Mesothelial cell of epicardium (in vitro differentiated cells): Measurements from ENCODE around the gene RAPGEF3. TPM values are rescaled to one million over a fixed set of nuclear protein-coding genes. Genes with fewer than 3 reads are reported as not detected.

Source experiments
- DNase-seq, 2 experiments: peaks; one replicate each; pipeline ENCODE4 v3.0.0; 2021; ENCODE audit warnings: low spot score in 2 of 2; ENCODE audit not compliant: unreplicated experiment in 2 of 2
- H3K27ac Mint-ChIP-seq: 2 replicates; pipeline ENCODE4 v1.8.0; 2021; ENCODE audit warnings: mixed read lengths
- H3K27me3 Mint-ChIP-seq: 2 replicates; pipeline ENCODE4 v1.8.0; 2021; ENCODE audit warnings: low read depth, mixed read lengths
- H3K36me3 Mint-ChIP-seq: 2 replicates; pipeline ENCODE4 v1.8.0; 2021; ENCODE audit warnings: mixed read lengths
- H3K4me1 Mint-ChIP-seq: 2 replicates; pipeline ENCODE4 v1.8.0; 2021; ENCODE audit warnings: mixed read lengths
- H3K4me3 Mint-ChIP-seq: 2 replicates; pipeline ENCODE4 v1.8.0; 2021; ENCODE audit warnings: mild to moderate bottlenecking, moderate library complexity, mixed read lengths
- H3K9me3 Mint-ChIP-seq: 2 replicates; pipeline ENCODE4 v1.8.0; 2021; ENCODE audit warnings: mixed read lengths
- CTCF ChIP-seq: fragments of 200-600 bp; sonication (generic); IDR thresholded peaks from one replicate; pipeline ENCODE4 v1.5.0; 2021; ENCODE audit warnings: antibody characterized with exemption; ENCODE audit not compliant: unreplicated experiment
- total RNA-seq: library from RNA; stranded (reverse); gene quantifications from 3 replicates; pipeline ENCODE4 v1.2.1, GENCODE V29; 2021

The RAPGEF3 gene
- total RNA-seq, 1 donor from 2014 or later: 19.4 TPM

- peaks cover 4% of the 10 kb centered on the region for H3K36me3 Mint-ChIP-seq
- H3K9me3 Mint-ChIP-seq: no peaks in the 10 kb centered on the region
- H3K4me1 Mint-ChIP-seq: peaks cover 16% of the 10 kb centered on the region
- no peak for TF ChIP-seq CTCF
- H3K27me3 Mint-ChIP-seq: no peaks in the 10 kb centered on the region
- H3K27ac Mint-ChIP-seq: no peak overlapping the region
- no peak overlapping the region for H3K4me3 Mint-ChIP-seq
- DNase-seq: no peak
Observed at GRCh38 chr12:47747596-47748506, 10.8 kb downstream of the RAPGEF3 start.

GRCh38 chr12:47747126-47747525, 11.6 kb downstream of the RAPGEF3 start:
- no peak for TF ChIP-seq CTCF
- Mint-ChIP-seq H3K36me3 (peaks cover 4% of the 10 kb centered on the region), H3K9me3 (no peaks in the 10 kb centered on the region), H3K27me3 (no peaks in the 10 kb centered on the region), H3K27ac (no peak overlapping the region), H3K4me1 (peaks cover 14% of the 10 kb centered on the region), H3K4me3 (no peak overlapping the region)
- DNase-seq: no peak

GRCh38 chr12:47746523-47746922, 12.2 kb downstream of the RAPGEF3 start:
- Mint-ChIP-seq H3K4me3 (no peak overlapping the region), H3K9me3 (no peaks in the 10 kb centered on the region), H3K36me3 (peaks cover 4% of the 10 kb centered on the region), H3K27ac (no peak overlapping the region), H3K4me1 (peaks cover 14% of the 10 kb centered on the region), H3K27me3 (no peaks in the 10 kb centered on the region)
- no peak for TF ChIP-seq CTCF
- no peak for DNase-seq

- H3K4me1 Mint-ChIP-seq: peaks cover 17% of the 10 kb centered on the region
- no peak for DNase-seq
- H3K36me3 Mint-ChIP-seq: peaks cover 4% of the 10 kb centered on the region
- no peak overlapping the region for H3K4me3 Mint-ChIP-seq
- H3K27ac Mint-ChIP-seq: no peak overlapping the region
- no peak for TF ChIP-seq CTCF
- no peaks in the 10 kb centered on the region for H3K9me3 Mint-ChIP-seq
- no peaks in the 10 kb centered on the region for H3K27me3 Mint-ChIP-seq
Observed at GRCh38 chr12:47746073-47746472, 12.6 kb downstream of the RAPGEF3 start.

GRCh38 chr12:47745485-47746041, 13.1 kb downstream of the RAPGEF3 start:
- no peaks in the 10 kb centered on the region for H3K9me3 Mint-ChIP-seq
- no peak overlapping the region for H3K4me3 Mint-ChIP-seq
- H3K36me3 Mint-ChIP-seq: peaks cover 4% of the 10 kb centered on the region
- no peak for DNase-seq
- H3K4me1 Mint-ChIP-seq: peaks cover 20% of the 10 kb centered on the region
- no peak for TF ChIP-seq CTCF
- H3K27me3 Mint-ChIP-seq: no peaks in the 10 kb centered on the region
- H3K27ac Mint-ChIP-seq: no peak overlapping the region
